GM12874 (cell line): ENCODE measurements around the gene PCBP4.

Experiments used
- CTCF ChIP-seq: IDR thresholded peaks from 2 replicates; pipeline ENCODE4 v1.5.1; 2011; ENCODE audit warnings: low read depth, mild to moderate bottlenecking, control low read depth, low read length, moderate library complexity; ENCODE audit not compliant: insufficient read depth

Gene PCBP4

GRCh38 chr3:51967384-51968169, at the start of gene PCBP4:
Gene PCBP4 (minus strand): TSS chr3:51967454. CDS start chr3:51961240, 6,214 bp downstream.
- no peak for TF ChIP-seq CTCF

GRCh38 chr3:52015438-52016228, 48.4 kb upstream of the PCBP4 start:
- TF ChIP-seq CTCF: no peak

DNA sequence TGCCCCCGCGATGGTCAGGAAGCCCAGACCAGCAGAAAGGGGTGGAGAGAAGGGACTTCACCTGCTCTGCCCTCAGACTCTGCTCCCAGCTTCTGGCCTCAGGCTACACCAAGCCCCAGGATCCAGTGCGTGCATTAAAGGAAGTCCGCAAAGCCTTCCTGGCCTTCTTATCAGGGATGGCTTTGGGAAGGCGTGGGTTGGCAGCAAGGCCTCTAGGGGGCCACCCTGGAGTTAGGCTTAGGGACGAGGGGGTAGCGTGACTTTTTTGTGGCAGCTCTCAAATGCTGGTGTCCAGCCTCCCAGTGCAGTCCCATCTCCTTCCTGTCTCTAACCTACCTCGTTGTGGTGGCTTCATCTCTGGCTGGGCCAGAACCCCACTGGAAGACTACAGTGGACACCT, 47.4 kb upstream of the PCBP4 start:
- TF ChIP-seq CTCF: peak; percentile 22; the same call in 1 of the 2 replicates

- TF ChIP-seq CTCF: no peak
Observed at GRCh38 chr3:52013802-52014598, 46.7 kb upstream of the PCBP4 start.

- TF ChIP-seq CTCF: no peak
Observed at GRCh38 chr3:52012699-52013098, 45.4 kb upstream of the PCBP4 start.

GRCh38 chr3:52010431-52010830, 43.2 kb upstream of the PCBP4 start:
- no peak for TF ChIP-seq CTCF

- no peak for TF ChIP-seq CTCF
Observed at GRCh38 chr3:52007291-52007690, 40.0 kb upstream of the PCBP4 start.
